GM21619 (cell line): ENCODE data around the gene NUTF2.
"Not testable (repeated sequence)": the region's sequence is repeated elsewhere in the genome, so short reads cannot be mapped to it uniquely, and the experiment has no call there.

Source experiments
- ATAC-seq: cut with Tn5 transposase; IDR thresholded peaks from one replicate; pipeline ENCODE4 v1.9.1; 2021; ENCODE audit not compliant: unreplicated experiment

The NUTF2 gene

DNA sequence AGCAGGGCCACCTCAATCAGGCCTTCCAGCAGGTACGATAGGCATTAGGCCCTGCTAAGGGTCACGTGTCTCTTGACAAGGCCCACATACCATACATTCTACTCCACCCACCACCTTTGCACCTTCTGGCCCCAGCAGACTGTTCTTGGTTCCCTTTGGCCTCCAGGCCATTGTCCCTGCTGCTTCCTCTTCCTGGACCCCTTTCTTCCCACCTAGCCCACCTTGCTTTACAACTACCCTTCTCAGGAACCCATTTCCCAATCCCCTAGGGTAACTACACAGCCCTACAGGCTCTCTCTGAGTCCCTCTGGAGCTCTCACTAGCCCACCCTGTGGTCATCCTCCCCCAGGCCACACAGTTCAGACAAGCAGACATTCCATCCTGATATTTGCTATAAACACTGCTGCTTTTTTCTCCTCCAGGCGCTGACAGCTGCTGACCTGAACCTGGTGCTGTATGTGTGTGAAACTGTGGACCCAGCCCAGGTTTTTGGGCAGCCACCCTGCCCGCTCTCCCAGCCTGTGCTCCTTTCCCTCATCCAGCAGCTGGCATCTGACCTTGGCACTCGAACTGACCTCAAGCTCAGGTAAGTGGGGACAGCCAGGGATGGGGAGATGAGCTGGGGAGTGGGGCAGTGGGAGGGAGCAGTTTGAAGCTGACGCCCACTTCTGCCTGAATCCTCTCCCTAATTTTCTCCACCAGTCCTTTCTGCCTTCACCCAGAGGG, 36.6 kb downstream of the NUTF2 start:
- ATAC-seq = no peak

- ATAC-seq = no peak
Observed at GRCh38 chr16:67883872-67884261, 37.1 kb downstream of the NUTF2 start.

- ATAC-seq = no peak
Observed at GRCh38 chr16:67884684-67885083, 38.0 kb downstream of the NUTF2 start, which contains the start of gene NRN1L. Gene NRN1L, plus strand, starts transcription at chr16:67884885. Its CDS starts 19 bp downstream, at chr16:67884904.

- ATAC-seq = no peak
Observed at GRCh38 chr16:67885545-67885944, 38.8 kb downstream of the NUTF2 start.

- ATAC-seq = no peak
Observed at GRCh38 chr16:67885976-67886375, 39.2 kb downstream of the NUTF2 start.

DNA sequence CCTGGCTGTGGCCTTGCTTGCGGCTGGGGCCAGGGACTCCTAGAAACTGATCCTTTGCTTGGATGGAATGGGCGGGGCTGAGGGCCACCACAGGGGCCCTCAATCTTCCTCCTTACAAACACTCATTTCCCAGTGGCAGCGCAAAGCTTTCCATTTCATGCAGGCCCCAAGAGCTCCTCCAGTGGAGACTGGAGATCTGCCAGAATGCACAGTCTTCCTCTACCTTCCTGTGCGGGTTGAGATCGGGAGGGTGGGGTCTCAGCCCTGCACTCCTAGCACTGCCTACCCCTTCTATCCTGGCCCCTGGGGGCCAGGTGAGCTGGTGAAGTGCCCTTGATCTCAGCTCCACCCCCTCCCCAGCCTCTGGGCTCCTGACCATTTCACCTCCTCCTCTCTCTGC, 39.7 kb downstream of the NUTF2 start:
- ATAC-seq = no peak

- no peak for ATAC-seq
Observed at GRCh38 chr16:67888331-67888730, 41.6 kb downstream of the NUTF2 start.

DNA sequence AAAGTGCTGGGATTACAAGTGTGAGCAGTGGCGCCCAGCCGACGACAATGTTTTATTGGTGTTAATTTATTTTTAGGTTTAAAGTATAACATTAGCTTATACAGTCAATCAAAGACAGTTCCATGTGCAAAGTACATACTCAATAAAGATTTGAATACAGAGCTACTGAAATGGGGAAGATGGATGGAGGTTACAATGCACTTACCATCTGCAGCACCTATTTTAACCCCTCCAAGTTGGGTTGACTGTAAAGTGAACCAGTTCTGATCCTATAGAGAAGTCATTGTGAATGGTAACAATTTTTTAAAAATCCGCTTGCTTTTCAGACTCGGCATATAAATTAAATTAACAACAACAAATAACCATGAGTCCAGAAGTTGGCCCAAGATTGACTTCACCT, 45.6 kb downstream of the NUTF2 start:
- no peak for ATAC-seq

DNA sequence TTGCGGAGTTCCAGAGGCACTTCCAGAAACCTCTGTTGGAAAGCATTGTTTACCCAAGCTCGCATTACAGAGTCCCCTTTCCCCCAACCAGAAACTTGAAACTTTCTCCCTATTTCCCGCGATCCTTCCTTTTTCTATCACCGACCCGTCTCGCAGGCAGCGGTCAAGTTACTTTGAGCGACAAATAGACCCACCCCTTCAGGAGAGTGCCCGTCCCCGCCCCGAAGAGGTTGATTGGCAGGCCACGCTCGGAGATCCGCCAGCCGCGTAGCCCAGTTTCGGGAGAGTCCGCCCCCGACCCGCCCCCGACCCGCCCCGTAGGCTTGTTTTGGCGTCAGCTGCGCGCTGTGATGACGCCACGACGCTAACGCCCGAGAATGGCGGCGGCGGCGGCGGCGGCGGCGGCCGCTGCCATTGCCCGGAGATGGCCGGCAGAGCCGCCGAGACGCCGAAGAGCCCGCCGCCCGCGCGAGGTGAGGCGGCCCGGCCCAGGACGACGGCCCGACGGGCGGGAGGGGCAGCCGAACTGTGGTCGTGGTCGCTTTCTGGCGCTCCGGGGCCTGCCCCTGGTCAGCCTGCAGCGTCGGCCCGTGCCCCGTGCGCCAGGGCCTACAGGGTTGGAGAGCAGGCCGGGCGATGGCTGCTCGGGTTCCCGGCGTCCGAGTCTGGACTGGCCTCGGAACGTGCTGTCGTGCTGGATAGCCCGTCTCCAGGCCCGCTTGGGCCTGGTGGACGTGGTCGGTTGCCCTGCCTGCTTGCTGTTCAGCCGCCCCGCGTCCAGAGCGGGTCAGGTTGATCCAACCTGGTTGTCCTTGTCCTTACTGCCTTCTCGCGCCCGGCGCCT, 46.4 kb downstream of the NUTF2 start, which contains the start of gene PSKH1:
Gene PSKH1 (plus strand): TSS at position 356 of the 844 bp plus-strand sequence. CDS start 15,496 bp downstream, outside the sequence.
- ATAC-seq = peak; percentile 93

DNA sequence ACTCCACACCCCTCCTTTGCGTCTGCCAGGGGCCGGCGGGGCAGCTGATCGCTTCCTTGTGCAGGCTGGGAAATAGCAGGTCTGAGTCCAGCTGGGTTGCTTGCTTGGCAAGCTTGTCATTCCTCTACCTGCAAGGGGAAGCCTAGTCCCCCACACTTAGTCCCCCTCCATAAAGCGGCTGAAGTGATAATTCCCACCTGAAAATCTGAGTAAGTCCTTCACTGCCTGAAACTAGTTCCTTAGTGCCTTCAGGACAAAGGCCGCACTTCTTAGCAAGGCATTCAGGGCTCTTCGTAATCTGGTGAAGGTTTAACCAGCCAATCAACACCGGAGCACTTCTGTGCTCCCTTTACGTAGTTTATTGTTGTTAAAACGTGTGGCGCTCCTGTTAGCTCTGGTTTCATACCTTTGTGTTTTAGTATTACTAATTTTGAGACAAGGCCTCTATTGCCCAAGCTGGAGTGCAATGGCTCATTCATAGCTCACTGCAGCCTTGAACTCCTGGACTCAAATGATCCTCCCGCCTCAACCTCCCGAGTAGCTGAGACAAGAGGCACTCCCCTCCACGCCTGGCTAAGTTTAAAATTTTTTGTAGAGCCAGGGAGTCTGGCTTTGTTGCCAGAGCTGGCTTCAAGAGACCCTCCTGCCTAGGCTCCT, 47.1 kb downstream of the NUTF2 start:
- peak; percentile 21 for ATAC-seq

DNA sequence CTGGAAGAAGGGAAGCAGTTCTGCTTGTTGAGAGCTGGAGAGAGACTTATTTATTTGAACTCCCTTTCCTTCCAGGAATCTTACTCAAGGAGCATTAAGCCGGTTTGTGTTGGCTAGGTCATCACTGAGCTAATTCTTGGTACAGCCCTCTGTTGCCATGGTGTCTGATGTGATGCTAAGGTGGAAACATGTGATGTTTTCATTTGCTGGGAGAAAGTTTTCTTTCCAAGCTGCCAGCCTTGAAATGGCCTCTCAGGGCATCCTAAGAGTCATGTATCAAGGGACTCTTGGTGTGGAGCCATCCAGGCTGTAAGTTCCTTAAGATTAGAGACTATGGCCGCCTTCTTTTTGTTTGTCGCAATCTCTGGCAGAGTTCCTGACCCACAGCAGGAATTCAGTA, 50.5 kb downstream of the NUTF2 start:
- ATAC-seq = no peak

GRCh38 chr16:67901734-67902133, 55.0 kb downstream of the NUTF2 start:
- ATAC-seq = no peak

- no peak for ATAC-seq
Observed at GRCh38 chr16:67902831-67903230, 56.1 kb downstream of the NUTF2 start.

- ATAC-seq = no peak
Observed at GRCh38 chr16:67907397-67908180, 60.9 kb downstream of the NUTF2 start.

DNA sequence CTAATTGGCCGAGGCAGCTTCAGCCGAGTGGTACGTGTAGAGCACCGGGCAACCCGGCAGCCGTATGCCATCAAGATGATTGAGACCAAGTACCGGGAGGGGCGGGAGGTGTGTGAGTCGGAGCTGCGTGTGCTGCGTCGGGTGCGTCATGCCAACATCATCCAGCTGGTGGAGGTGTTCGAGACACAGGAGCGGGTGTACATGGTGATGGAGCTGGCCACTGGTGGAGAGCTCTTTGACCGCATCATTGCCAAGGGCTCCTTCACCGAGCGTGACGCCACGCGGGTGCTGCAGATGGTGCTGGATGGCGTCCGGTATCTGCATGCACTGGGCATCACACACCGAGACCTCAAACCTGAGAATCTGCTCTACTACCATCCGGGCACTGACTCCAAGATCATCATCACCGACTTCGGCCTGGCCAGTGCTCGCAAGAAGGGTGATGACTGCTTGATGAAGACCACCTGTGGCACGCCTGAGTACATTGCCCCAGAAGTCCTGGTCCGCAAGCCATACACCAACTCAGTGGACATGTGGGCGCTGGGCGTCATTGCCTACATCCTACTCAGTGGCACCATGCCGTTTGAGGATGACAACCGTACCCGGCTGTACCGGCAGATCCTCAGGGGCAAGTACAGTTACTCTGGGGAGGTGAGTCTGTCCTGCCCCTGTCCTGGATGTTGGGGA, 62.5 kb downstream of the NUTF2 start:
- no peak for ATAC-seq

GRCh38 chr16:67910158-67910557, 63.4 kb downstream of the NUTF2 start:
- no peak for ATAC-seq

- ATAC-seq = no peak
Observed at GRCh38 chr16:67914758-67915495, 68.2 kb downstream of the NUTF2 start.

GRCh38 chr16:67915496-67915769, 68.7 kb downstream of the NUTF2 start:
- not testable (repeated sequence) for ATAC-seq

DNA sequence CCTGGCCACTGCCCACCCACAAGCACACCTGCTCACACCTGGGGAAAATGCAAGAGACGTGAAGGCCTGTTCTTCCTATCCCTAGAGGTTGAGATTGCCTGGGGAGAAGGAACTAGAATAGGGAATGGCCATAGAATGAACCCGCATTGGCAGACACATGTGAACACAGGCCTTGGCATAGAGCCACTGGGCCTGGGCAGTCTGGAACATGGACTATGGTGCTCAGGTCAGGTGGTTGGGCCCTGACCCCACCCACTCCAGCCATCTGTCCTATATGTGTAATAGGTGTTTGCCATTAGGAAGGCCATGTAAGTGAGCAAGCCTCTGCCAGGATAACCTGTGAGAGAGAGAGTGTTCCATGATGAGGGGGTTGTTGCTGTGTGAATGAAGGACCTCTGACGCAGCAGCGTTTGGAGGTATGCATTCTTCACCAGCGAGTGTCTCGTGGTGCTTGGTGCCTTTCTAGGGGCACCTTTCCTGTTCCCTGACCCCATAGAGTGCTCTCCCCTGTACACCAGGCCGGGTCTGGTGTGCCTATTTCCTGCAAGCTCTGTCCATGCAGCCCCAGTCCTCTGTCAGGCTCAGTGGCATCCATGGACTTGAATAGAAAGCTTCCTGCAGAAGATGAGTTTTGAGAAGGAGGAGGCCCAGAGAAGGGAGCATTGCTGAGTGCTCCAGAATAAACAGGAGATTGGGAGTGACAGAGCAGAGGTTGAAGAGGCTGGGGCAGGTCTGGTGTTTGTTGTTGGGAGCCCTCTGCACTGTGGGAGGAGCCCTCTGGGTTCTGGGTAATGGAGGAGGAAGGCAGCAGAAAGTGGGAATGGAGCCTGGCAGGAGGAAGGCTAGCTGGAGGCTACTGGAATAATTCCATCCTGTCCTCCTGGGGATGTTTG, 69.3 kb downstream of the NUTF2 start:
- no peak for ATAC-seq
